Thoracic aorta endothelial cell (primary cell): Measurements from ENCODE around the gene DENND10. TPM values are rescaled to one million over a fixed set of nuclear protein-coding genes. Genes with fewer than 3 reads are reported as not detected.

Experiments used
- small RNA-seq: library from RNA; depleted of rRNA; stranded (forward); fragments of <200 nt; gene quantifications from one replicate; pipeline ENCODE3, GENCODE V24; 2012
- total RNA-seq: library from RNA; depleted of rRNA; stranded (reverse); fragments of >200 nt; gene quantifications from 2 replicates; pipeline ENCODE4 v1.2.3, GENCODE V29; 2012

Gene DENND10
- 62.5 and 76.4 TPM in 2 replicates for total RNA-seq

GRCh38 chr10:119103903-119104653 lies at the start of gene DENND10:
Gene DENND10, plus strand, starts transcription at chr10:119104113. Its CDS starts 30 bp downstream, at chr10:119104143.

GRCh38 chr10:119080521-119081259 lies 23.2 kb upstream of the DENND10 start, which contains the start of gene EIF3A:
Gene EIF3A, minus strand, starts transcription at chr10:119080817. Its CDS starts 141 bp downstream, at chr10:119080676.

GRCh38 chr10:119165171-119166117 lies 61.5 kb downstream of the DENND10 start, which contains the start of gene SFXN4:
Gene SFXN4, minus strand, starts transcription at chr10:119165714. Its CDS starts 67 bp downstream, at chr10:119165647.

GRCh38 chr10:119178372-119179119 lies 74.6 kb downstream of the DENND10 start, which contains the start of gene PRDX3:
Gene PRDX3, minus strand, starts transcription at chr10:119178812. Its CDS starts 22 bp downstream, at chr10:119178790.

Small RNA genes lying within 50 kb of the gene (small RNA-seq; reads per million reads assigned to genes)
- gene AL355598.1 (not detected), gene RF00413 (0.63 reads per million), gene SNORA19 (0.56 reads per million)

Other genes with a start within 250 kb of the DENND10 start
- gene NANOS1, start 74.4 kb upstream of the DENND10 start, total RNA-seq, result 0.07 and 0.27 TPM in 2 replicates
- 173 and 176 TPM in 2 replicates for gene EIF3A, start 23.3 kb upstream of the DENND10 start, total RNA-seq
- 17.0 and 25.4 TPM in 2 replicates for gene SFXN4, start 61.6 kb downstream of the DENND10 start, total RNA-seq
- 218 and 291 TPM in 2 replicates for gene PRDX3, start 74.7 kb downstream of the DENND10 start, total RNA-seq
- gene GRK5, start 103.5 kb downstream of the DENND10 start, total RNA-seq, result 27.7 and 29.4 TPM in 2 replicates